Measurements from ENCODE around the gene FOLH1.
"Not testable (repeated sequence)": the region's sequence is repeated elsewhere in the genome, so short reads cannot be mapped to it uniquely, and the experiment has no call there.

GRCh38 chr11:49185597-49185996 is 22.8 kb downstream of the FOLH1 start:
- TF ChIP-seq, protein P1, sequence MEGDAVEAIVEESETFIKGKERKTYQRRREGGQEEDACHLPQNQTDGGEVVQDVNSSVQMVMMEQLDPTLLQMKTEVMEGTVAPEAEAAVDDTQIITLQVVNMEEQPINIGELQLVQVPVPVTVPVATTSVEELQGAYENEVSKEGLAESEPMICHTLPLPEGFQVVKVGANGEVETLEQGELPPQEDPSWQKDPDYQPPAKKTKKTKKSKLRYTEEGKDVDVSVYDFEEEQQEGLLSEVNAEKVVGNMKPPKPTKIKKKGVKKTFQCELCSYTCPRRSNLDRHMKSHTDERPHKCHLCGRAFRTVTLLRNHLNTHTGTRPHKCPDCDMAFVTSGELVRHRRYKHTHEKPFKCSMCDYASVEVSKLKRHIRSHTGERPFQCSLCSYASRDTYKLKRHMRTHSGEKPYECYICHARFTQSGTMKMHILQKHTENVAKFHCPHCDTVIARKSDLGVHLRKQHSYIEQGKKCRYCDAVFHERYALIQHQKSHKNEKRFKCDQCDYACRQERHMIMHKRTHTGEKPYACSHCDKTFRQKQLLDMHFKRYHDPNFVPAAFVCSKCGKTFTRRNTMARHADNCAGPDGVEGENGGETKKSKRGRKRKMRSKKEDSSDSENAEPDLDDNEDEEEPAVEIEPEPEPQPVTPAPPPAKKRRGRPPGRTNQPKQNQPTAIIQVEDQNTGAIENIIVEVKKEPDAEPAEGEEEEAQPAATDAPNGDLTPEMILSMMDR (IDR thresholded peaks at IDR 0.05) = not testable (repeated sequence)
- not testable (repeated sequence) for TF ChIP-seq POLR2A, POLR2AphosphoS5, EP300 (IDR thresholded peaks at IDR 0.05)
